ENCODE data around the gene C10orf90. TPM values are rescaled to one million over a fixed set of nuclear protein-coding genes. Genes with fewer than 3 reads are reported as not detected.

C10orf90 gene
- total and polyA plus RNA-seq, 3 donors from 2014 or later, result 4.3 to 17.6 (median 10.3) TPM

GRCh38 chr10:126617208-126617607, 53.3 kb downstream of the C10orf90 start:
- no peaks in the 10 kb centered on the region for H3K9me3 ChIP-seq
- DNase-seq, result no peak
- no peaks in the 10 kb centered on the region for H3K27me3 ChIP-seq
- TF ChIP-seq, protein P1, sequence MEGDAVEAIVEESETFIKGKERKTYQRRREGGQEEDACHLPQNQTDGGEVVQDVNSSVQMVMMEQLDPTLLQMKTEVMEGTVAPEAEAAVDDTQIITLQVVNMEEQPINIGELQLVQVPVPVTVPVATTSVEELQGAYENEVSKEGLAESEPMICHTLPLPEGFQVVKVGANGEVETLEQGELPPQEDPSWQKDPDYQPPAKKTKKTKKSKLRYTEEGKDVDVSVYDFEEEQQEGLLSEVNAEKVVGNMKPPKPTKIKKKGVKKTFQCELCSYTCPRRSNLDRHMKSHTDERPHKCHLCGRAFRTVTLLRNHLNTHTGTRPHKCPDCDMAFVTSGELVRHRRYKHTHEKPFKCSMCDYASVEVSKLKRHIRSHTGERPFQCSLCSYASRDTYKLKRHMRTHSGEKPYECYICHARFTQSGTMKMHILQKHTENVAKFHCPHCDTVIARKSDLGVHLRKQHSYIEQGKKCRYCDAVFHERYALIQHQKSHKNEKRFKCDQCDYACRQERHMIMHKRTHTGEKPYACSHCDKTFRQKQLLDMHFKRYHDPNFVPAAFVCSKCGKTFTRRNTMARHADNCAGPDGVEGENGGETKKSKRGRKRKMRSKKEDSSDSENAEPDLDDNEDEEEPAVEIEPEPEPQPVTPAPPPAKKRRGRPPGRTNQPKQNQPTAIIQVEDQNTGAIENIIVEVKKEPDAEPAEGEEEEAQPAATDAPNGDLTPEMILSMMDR (IDR thresholded peaks at IDR 0.05), result no peak
- TF ChIP-seq POLR2A (IDR thresholded peaks at IDR 0.05), result no peak
- H3K27ac ChIP-seq, result no peak overlapping the region
- WGBS, 2 donors, result 87 to 100% methylated on average over 1 of the region's 1 CpG
- no peaks in the 10 kb centered on the region for H3K36me3 ChIP-seq (ENCODE audit: low read depth, missing control alignments)
- H3K4me1 ChIP-seq, result no peaks in the 10 kb centered on the region
- no peak overlapping the region for H3K4me3 ChIP-seq
- intact Hi-C loops (cut with DNase I; ENCODE audit: low total_unique reads), result no loop called here

- no peaks in the 10 kb centered on the region for H3K36me3 ChIP-seq (ENCODE audit: low read depth, missing control alignments)
- no peak overlapping the region for H3K27ac ChIP-seq
- H3K27me3 ChIP-seq, result no peaks in the 10 kb centered on the region
- TF ChIP-seq, protein P1 (IDR thresholded peaks at IDR 0.05), result no peak
- TF ChIP-seq POLR2A (IDR thresholded peaks at IDR 0.05), result no peak
- 31 to 33% methylated on average over 3 of the region's 3 CpGs for WGBS, 2 donors
- no peak for DNase-seq
- H3K4me3 ChIP-seq, result no peak overlapping the region
- no peaks in the 10 kb centered on the region for H3K4me1 ChIP-seq
- no peaks in the 10 kb centered on the region for H3K9me3 ChIP-seq
- intact Hi-C loops (cut with DNase I; ENCODE audit: low total_unique reads), result no loop called here
These were observed 53.8 kb downstream of the C10orf90 start for GRCh38 chr10:126616737-126617136.

DNA sequence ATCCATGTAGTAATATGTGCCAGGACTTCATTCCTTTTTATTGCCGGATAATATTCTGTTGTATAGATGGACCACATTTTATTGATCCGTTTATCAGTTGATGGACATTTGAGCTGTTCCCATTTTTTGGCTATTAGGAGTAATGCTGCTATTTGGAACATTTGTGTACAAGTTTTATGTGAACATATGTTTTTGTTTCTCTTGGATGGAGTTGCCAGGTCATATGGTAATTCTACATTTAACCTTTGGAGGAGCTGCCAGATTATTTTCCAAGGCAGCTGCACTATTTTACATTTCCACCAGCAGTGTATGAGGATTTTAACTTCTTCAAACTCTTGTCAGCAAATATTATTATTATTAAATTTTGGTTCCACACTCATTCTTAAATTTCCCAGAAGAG, 59.2 kb downstream of the C10orf90 start:
- H3K27ac ChIP-seq, result no peak overlapping the region
- TF ChIP-seq, protein P1 (IDR thresholded peaks at IDR 0.05), result no peak
- no peak for TF ChIP-seq POLR2A (IDR thresholded peaks at IDR 0.05)
- no peaks in the 10 kb centered on the region for H3K4me1 ChIP-seq
- no peak overlapping the region for H3K4me3 ChIP-seq
- no peak for DNase-seq
- no peaks in the 10 kb centered on the region for H3K9me3 ChIP-seq
- intact Hi-C loops (cut with DNase I; ENCODE audit: low total_unique reads), result no loop called here
- no peaks in the 10 kb centered on the region for H3K27me3 ChIP-seq
- 65 to 81% methylated on average over 2 of the region's 2 CpGs for WGBS, 2 donors
- H3K36me3 ChIP-seq (ENCODE audit: low read depth, missing control alignments), result no peaks in the 10 kb centered on the region

DNA sequence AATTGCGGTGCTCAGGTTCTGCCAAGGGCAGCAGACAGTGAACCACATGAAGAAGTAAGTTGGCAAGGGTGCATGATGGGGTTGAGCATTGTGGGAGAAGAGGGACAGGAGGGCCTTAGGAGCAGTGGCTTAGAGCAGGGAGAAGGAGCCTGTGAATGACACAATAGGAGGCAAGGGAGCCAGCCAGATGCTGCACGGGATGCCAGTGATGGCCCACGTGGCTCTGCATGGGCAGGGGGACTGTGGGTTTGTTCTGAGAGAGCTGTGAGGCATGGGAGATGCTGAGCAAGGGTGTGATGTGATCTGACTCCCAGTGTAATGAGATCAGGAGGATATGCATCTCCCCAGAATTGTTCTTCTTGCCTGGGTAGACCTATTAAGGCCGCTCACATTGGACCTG, 60.9 kb downstream of the C10orf90 start:
- Histone ChIP-seq H3K36me3 (ENCODE audit: low read depth, missing control alignments) (no peaks in the 10 kb centered on the region), H3K9me3 (no peaks in the 10 kb centered on the region), H3K27me3 (no peaks in the 10 kb centered on the region), H3K4me3 (no peak overlapping the region), H3K4me1 (no peaks in the 10 kb centered on the region), H3K27ac (no peak overlapping the region)
- 78 to 96% methylated on average over 2 to 4 of the region's 4 CpGs for WGBS, 2 donors
- DNase-seq, result no peak
- no peak for TF ChIP-seq POLR2A (IDR thresholded peaks at IDR 0.05)
- TF ChIP-seq, protein P1 (IDR thresholded peaks at IDR 0.05), result no peak
- intact Hi-C loops (cut with DNase I; ENCODE audit: low total_unique reads), result no loop called here

DNA sequence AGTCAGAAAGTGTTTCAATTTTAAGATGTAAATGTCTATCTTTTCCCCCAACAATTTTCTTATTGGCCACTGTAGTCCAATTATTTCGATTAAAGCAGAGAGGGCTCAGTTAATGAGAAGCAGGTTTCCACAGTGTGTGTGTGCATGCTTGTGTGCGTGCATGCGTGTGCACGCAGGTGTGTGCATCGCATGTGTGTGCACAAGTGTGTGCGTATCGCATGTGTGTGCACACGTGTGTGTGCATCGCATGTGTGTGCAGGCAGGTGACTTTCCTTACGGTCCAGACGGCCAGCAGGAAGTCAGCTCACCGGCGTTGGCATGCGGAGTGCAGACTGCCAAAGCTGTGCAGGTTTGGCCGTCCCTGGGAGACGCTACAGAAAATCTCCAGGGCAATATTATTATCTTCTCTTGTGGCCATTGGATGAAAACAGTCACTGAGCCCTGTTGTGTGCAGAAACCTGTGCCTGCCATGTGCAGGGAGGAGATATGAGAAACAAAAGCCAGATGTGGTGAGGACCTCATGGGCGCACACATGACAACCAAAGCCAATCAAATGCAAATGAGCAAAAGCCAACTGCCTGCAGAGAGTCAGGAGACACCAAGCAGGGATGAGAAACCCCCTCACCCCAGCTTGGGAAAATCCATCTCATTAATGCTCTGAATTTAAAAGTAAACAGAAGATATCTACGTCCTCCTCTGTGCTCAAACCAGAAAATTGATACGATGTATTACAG, 70.4 kb downstream of the C10orf90 start:
- Histone ChIP-seq H3K27me3 (no peaks in the 10 kb centered on the region), H3K27ac (no peak overlapping the region), H3K4me1 (no peaks in the 10 kb centered on the region), H3K9me3 (no peaks in the 10 kb centered on the region), H3K4me3 (no peak overlapping the region), H3K36me3 (ENCODE audit: low read depth, missing control alignments) (no peaks in the 10 kb centered on the region)
- 76 to 80% methylated on average over 19 of the region's 19 CpGs for WGBS, 2 donors
- DNase-seq, result no peak
- intact Hi-C loops (cut with DNase I; ENCODE audit: low total_unique reads), result no loop called here
- TF ChIP-seq, protein P1 (IDR thresholded peaks at IDR 0.05), result no peak
- no peak for TF ChIP-seq POLR2A (IDR thresholded peaks at IDR 0.05)

Measured in testis (tissue), 3 donors.